ENCODE measurements around the gene MBOAT1. TPM values are rescaled to one million over a fixed set of nuclear protein-coding genes. Genes with fewer than 3 reads are reported as not detected.

The MBOAT1 gene
- 16.3 and 18.8 TPM in 2 replicates for total RNA-seq

DNA sequence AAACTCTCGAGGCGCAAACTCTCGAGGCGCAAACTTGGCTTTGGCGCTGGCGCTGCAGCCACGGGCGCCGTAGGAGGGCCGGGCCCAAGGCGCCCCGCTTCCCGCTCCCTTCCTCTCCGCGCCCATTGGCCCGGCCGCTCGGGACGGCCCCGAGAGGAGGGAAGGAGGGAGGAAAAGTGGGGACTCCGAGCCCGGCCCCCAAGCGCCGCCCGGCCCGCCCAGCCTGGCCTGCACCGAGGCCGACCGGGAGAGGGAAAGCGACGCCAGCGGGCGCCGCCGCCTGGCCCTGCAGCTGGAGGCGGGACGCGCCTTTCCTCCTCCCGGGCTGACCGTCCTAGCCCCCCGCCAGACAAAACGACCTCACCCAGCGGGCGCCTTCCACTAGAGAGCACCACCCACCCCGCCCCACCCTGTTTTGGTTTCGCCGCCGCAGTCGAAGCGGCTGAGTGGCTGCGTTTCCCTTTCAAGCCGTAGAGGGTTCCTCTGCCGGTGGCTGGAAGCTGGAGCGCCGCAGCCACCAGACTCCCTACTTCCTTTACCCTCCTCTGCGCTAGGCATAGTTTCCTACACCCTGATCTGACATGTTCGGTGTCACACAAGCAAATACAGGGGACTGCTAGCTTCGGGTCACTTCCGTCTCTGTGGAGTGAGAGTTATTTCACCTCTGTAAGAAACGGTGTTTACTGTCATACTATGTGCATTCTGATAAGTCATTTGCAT is at the start of gene MBOAT1:
MBOAT1 (minus strand) TSS at position 78 of the 720 bp plus-strand sequence. CDS start 235 bp downstream, outside the sequence.
- TF ChIP-seq, protein P1, sequence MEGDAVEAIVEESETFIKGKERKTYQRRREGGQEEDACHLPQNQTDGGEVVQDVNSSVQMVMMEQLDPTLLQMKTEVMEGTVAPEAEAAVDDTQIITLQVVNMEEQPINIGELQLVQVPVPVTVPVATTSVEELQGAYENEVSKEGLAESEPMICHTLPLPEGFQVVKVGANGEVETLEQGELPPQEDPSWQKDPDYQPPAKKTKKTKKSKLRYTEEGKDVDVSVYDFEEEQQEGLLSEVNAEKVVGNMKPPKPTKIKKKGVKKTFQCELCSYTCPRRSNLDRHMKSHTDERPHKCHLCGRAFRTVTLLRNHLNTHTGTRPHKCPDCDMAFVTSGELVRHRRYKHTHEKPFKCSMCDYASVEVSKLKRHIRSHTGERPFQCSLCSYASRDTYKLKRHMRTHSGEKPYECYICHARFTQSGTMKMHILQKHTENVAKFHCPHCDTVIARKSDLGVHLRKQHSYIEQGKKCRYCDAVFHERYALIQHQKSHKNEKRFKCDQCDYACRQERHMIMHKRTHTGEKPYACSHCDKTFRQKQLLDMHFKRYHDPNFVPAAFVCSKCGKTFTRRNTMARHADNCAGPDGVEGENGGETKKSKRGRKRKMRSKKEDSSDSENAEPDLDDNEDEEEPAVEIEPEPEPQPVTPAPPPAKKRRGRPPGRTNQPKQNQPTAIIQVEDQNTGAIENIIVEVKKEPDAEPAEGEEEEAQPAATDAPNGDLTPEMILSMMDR (IDR thresholded peaks at IDR 0.05; ENCODE audit: insufficient read depth, low read length, severe bottlenecking) = peak; percentile 9

DNA sequence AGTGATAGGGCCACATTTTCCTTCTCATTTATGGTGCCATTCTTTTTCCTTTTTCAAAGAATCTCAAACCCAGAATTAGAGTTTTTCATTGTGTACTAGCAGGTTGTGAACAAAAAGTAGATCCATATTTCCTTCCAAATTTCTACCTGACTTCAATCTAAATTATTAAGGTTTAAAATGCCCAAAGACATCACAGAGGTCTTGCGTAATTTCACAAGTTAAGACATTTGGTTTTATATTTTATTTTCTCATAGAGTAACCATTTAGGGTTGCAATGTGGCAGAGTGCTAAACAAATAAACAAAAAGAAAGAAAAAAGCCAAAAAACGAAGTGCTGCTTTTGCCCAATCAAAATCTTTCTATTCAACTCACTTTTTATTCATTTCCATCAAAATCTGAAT is 49.4 kb upstream of the MBOAT1 start:
- no peak for FAIRE-seq
- H3K4me3 ChIP-seq (ENCODE audit: low read depth, low read length) = no peak overlapping the region
- TF ChIP-seq, protein P1 (IDR thresholded peaks at IDR 0.05; ENCODE audit: insufficient read depth, low read length, severe bottlenecking) = no peak

More for the DNA sequence above, at the start of gene MBOAT1:
- Histone ChIP-seq H3K27me3 (ENCODE audit: control insufficient read depth, insufficient read depth, low read length) (no peaks in the 10 kb centered on the region), H3K36me3 (ENCODE audit: control insufficient read depth, insufficient read depth, low read length) (no peaks in the 10 kb centered on the region), H3K4me3 (ENCODE audit: low read depth, low read length) (peak within 1 kb of the TSS; percentile 57)
- no peak for FAIRE-seq
- DNase-seq (ENCODE audit: low read depth) = peak; percentile 74

DNA sequence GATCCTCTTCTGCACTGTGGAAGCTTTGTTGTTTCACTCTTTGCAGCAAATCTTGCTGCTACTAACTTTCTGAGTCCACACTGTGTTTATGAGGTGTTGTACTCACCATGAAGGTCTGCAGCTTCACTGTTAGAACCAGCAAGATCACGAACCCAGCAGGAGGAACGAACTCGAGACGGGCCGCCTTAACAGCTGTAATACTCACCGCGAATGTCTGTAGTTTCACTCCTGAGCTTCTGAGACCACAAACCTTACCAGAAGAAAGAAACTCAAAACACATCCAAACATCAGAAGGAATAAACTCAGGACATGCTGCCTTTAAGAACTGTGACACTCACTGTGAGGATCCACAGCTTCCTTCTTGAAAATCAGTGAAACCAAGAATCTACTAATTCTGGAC is 48.1 kb upstream of the MBOAT1 start:
- no peaks in the 10 kb centered on the region for H3K36me3 ChIP-seq (ENCODE audit: control insufficient read depth, insufficient read depth, low read length)
- no peaks in the 10 kb centered on the region for H3K27me3 ChIP-seq (ENCODE audit: control insufficient read depth, insufficient read depth, low read length)
- FAIRE-seq (no peak), DNase-seq (ENCODE audit: low read depth) (no peak)
- TF ChIP-seq, protein P1 (IDR thresholded peaks at IDR 0.05; ENCODE audit: insufficient read depth, low read length, severe bottlenecking) = no peak
- no peak overlapping the region for H3K4me3 ChIP-seq (ENCODE audit: low read depth, low read length)

More for the DNA sequence above, 49.4 kb upstream of the MBOAT1 start:
- DNase-seq (ENCODE audit: low read depth) = no peak
- no peaks in the 10 kb centered on the region for H3K27me3 ChIP-seq (ENCODE audit: control insufficient read depth, insufficient read depth, low read length)
- no peaks in the 10 kb centered on the region for H3K36me3 ChIP-seq (ENCODE audit: control insufficient read depth, insufficient read depth, low read length)

GRCh38 chr6:20259316-20260049 is 47.2 kb upstream of the MBOAT1 start:
- Histone ChIP-seq H3K36me3 (ENCODE audit: control insufficient read depth, insufficient read depth, low read length) (no peaks in the 10 kb centered on the region), H3K27me3 (ENCODE audit: control insufficient read depth, insufficient read depth, low read length) (no peaks in the 10 kb centered on the region), H3K4me3 (ENCODE audit: low read depth, low read length) (no peak overlapping the region)
- FAIRE-seq (no peak), DNase-seq (ENCODE audit: low read depth) (no peak)
- TF ChIP-seq, protein P1 (IDR thresholded peaks at IDR 0.05; ENCODE audit: insufficient read depth, low read length, severe bottlenecking) = no peak

GRCh38 chr6:20255428-20255827 is 43.2 kb upstream of the MBOAT1 start:
- H3K36me3 ChIP-seq (ENCODE audit: control insufficient read depth, insufficient read depth, low read length) = no peaks in the 10 kb centered on the region
- FAIRE-seq = no peak
- H3K27me3 ChIP-seq (ENCODE audit: control insufficient read depth, insufficient read depth, low read length) = no peaks in the 10 kb centered on the region
- H3K4me3 ChIP-seq (ENCODE audit: low read depth, low read length) = no peak overlapping the region
- no peak for DNase-seq (ENCODE audit: low read depth)
- TF ChIP-seq, protein P1 (IDR thresholded peaks at IDR 0.05; ENCODE audit: insufficient read depth, low read length, severe bottlenecking) = no peak
